EH (cell line): ENCODE results near the gene LRRC17.

ENCODE experiments used
- DNase-seq: peaks from one replicate; pipeline ENCODE4 v3.0.0-alpha.2; 2015; ENCODE audit warnings: low read depth

LRRC17 gene

DNA sequence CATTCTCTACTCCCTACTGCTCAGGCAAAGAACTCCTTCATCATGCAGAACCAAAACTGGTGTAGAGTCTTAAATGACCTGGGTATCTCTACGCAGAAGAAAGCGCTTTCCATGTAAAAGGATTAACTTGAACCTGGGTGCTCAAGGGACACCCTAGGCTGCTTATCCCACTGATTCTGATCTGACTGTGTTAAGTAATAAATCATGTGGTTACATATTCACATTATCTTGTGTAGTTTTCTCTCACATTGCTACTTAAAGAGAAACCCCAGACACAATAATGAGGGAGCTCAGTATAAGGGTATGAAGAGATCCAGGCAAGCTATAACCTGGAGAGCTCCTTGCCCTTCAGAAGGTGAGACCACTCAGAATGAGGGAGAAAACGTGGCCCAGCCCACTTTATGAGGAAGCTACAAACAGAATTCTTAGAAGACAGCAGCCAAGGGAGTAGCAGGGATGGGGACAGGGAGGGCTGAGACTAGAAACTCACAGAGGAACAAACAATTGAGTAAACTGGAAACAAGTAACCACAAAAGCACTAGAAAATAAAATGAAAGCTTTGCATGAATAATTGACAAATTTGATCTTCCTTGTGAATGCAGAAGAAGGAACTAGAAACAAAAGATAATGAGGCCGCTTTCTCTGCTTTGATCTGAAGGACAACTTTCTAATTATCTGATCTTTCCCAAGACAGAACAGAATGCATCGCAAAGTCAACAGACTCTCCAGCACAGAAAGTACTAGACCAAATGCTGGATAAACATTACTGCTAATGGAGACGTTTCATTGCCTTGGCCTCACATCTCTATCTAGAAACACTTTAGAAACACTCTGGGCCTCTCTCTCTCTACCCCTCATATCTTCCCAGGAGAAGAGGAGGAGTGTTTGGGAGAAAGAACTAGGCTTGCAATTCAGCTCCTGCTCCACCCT is 76.1 kb downstream of the LRRC17 start:
- no peak for DNase-seq

DNA sequence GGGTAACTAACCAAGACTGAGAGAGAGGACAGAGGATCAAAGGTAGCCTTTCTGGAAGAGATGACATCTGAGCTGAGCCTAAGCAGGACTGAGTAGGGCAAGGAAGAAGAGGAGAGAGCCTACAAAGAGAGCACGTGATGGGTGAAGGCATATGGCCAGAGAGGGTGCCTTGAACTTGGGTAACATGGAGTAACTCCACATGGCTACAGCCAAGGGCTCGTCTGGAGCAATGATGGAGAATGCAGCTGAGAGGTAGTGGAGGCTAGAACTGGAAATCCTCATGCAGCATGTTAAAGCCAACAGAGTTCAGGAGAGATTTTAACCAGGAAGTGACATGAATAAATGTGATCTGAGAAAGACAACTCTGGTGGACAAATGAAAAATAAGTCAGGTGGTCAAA is 77.8 kb downstream of the LRRC17 start:
- DNase-seq = no peak

- DNase-seq = no peak
Measured at GRCh38 chr7:102991077-102991539, 78.3 kb downstream of the LRRC17 start.

- DNase-seq = peak; percentile 96
Measured at GRCh38 chr7:102991540-102992214, 78.9 kb downstream of the LRRC17 start.

- DNase-seq = no peak
Measured at GRCh38 chr7:102992509-102992937, 79.7 kb downstream of the LRRC17 start.

- peak; percentile 82 for DNase-seq
Measured at GRCh38 chr7:102992938-102993717, 80.3 kb downstream of the LRRC17 start.

GRCh38 chr7:102993718-102994029 is 80.9 kb downstream of the LRRC17 start:
- DNase-seq = no peak

DNA sequence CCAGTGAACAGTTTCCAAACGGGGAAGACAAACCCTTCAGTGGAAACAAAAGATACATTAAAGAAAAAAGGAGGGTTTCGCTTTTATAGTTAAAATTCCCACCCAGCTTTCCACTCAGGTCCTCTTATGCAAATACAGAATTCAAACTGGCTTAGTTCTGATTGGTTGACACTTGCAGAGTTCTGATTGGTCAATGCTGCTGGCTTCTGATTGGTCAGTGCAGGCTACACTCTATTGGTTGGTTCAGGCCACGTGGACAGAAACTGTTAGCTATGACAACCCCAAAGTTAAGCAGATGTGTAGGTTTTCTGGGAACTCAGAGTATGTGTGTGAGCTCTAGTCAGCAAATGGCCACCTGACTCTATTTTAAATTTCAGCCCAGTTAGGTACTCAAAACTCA is 81.8 kb downstream of the LRRC17 start:
- DNase-seq = no peak
